ENCODE data around the gene CERS6.

- TF ChIP-seq CTCF (IDR thresholded peaks at IDR 0.05) (no peak), POLR2A (IDR thresholded peaks at IDR 0.05) (no peak)
Measured at GRCh38 chr2:168539945-168540344, 83.9 kb downstream of the CERS6 start.

All from testis (tissue), 2 donors.